Activated CD8-positive, alpha-beta memory T cell treated with anti-CD3 and anti-CD28 coated beads for 1 hour (primary cell): ENCODE results near the gene GJC2.
"Not testable (repeated sequence)": the region's sequence is repeated elsewhere in the genome, so short reads cannot be mapped to it uniquely, and the experiment has no call there.

Experiments used
- DNase-seq, 2 donors: peaks; one replicate each; pipeline ENCODE4 v3.0.0-alpha.2; 2020; ENCODE audit warnings: low read depth in 1 of 2; ENCODE audit errors: extremely low read depth in 1 of 2

The GJC2 gene

DNA sequence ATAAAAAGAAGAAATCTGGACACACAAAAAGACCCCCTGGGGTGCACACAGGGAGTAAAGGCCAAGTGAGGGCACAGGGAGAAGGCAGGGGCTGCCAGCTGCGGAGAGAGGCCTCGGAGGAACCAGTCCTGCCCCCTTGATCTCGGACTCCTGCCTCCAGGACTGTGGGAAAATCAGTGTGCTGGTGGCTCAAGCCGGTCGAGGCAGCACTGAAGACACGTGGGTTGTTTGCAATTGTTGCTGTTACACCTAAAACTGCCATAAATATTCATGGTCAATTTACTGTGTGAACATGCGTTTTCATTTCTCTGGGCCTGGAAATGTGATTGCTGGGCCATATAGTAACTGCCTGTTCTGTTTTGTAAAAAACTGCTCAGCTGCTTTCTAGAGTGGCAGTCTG is 34.4 kb downstream of the GJC2 start:
- no peak for DNase-seq

DNA sequence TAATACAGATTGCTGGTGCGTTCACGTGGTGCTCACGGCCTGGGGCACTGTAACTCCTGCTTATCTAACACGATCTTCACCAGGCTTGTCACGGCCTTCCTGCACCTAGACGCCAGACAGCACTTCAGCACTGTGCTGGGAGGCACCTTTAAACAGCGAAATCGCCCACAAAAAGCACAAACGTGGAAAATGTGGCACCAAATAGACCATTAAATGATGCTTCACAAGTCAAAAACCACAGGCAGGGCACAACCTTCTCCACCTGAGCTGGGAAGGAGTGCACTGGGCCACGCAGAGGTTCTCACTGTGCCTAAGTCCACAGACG is 35.9 kb downstream of the GJC2 start:
- no peak for DNase-seq

DNA sequence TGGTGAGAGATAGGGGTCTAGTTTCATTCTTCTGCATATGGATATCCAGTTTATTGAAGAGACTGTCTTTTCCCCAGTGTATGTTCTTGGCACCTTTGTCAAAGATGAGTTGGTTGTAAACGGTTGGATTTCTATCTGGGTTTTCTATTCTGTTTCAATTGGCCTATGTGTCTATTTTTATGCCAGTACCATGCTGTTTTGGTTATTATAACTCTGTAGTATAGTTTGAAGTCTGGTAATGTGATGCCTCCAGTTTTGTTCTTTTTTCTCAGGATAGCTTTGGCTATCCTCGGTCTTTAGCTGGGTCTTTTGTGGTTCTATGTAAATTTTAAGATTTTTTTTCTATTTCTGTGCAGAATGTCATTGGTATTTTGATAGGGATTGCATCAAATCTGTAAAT is 38.5 kb downstream of the GJC2 start:
- DNase-seq = not testable (repeated sequence)

DNA sequence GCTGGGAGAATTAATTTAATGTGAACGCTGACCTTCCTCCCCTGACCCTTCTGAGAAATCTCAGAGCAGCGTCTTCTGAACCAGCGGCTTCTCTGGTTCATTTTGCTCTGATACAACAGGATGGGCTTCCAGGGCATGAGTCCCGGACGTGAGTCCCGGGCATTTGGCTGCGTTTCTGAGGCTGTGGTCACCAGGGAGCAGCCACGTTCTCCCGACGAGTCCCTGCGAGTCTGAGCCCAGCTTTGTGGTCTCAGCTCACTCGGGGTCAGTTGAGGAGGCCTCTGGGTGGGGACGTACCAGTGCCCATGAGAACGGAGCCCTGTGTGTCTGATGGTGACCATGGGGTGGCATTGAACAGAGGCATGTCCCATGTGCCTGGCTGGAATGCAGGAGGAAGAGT is 40.5 kb downstream of the GJC2 start:
- no peak for DNase-seq

DNA sequence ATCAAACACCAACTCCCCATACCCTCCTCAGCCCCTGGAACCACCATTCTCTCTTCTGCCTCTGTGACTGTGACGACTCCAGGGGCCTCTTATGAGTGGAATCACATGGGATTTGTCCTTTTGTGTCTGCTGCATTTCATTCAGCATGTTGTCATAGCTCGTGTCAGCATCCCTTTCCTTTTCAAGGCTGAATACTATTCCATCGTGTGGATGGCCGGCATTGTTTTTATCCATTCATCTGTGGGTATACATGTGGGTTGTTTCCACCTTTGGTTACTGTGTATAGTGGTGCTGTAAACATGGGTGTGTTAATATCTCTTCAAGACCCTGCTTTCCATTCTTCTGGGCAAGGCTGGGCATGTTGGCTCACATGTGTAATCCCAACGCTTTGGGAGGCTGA is 41.0 kb downstream of the GJC2 start:
- DNase-seq = no peak

DNA sequence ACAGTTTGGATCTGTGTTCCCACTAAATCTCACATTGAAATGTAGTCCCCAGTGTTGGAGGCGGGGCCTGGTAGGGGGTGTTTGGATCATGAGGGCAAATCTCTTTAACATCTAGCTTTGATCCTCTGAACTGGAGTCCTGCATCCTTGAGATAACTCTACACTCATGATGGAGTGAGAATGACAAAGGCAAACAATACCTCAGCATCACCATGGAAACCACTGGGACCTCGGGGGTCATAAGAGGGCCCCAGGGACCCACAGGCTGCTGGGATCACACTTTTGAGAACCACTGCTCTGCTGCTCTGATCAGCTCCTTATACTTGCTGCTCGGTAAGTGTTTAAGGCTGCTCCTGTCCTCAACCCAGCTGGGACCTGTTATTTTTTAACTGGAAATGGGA is 44.7 kb downstream of the GJC2 start:
- no peak for DNase-seq

DNA sequence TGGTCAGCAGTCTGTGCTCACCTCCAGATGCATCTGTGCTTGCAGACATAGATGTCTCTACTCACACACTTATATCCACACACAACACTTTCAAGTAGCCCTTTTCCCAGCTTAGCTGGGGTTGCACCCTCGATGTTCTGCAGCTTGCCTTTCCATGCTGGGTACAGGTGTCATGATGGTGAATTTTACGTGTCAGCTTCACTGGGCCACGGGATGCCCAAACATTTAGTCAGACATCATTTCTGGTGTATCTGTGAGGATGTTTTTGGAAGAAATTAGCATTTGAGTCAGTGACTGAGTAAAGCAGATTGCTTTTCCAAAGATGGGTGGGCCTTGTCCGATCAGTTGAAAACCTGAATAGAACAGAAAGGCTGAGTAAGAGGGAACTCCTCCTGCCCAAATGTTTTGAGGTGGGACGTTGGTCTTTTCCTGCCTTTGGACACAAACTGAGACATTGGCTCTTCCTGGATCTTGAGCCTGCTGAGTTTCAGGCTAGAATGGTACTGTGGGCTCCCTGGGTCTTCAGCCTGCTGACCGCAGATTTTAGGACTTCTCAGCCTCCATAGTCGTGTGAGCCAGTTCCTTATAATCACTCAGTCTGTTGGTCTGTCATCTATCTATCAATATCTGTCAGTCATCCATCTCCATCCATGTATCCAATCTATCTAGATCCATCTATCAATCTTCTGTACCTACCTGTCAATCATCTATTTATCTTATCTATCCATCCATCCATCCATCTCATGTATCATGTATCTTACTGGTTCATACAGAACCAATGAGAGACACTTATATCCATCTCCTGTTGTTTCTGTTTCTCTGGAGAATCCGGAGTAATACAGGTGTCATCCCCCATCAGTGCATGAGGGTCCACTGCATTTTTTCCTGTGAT is 45.4 kb downstream of the GJC2 start:
- DNase-seq = no peak

DNA sequence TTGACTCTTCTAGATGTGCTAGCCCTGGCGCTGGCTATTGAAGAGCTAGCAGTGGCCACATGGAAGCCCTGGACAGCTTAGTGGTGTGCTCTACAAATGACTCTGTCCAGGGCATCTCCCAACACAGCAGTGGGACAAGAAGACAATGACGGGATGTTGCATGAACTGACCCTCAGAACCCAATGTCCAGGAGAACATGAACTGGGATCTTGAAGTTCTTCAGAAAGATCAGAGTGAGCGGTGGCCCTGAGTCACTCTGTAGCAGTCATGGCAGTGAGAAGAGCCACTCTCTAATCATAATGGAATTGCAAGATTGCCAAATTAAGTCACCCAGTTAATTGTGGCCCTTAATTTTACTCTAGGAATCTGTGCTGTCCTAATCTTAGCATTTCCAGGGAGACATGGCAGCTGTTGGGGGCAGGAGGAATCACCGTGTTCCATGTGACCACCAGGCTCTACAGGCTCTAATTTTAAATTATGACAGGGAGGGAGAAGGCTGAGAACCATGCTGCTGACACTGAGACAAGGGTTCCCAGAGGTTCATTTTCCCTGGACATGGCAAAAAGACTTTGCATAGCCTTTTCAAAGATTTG is 47.9 kb downstream of the GJC2 start:
- DNase-seq = no peak

DNA sequence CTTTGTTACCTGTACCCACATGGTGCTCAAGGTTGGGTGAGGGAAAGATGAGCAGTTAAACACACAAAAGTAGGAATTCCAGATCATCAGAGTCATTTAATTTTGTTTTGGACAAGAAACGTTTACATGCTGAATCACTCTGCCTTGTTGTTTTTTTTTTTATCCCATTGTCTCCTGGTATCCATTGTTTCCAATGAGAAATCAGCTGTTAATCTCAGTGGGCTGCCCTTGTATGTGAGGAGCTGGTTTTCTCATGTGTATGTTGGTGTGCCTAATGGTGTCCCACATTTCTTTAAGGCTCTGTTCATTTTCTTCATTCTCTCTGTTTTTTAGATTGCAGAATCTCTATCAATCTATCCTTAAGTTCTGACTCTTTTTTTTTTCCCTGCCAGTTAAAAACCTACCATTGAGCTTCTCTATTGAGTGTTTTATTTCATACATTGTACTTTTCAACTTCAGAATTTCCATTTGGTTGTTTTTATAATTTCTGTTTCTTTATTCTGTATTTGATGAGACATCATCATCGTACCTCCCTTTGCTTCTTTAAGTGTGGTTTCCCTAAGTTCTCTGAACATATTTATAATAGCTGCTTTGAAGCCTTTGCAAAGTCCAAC is 49.4 kb downstream of the GJC2 start:
- DNase-seq = no peak

DNA sequence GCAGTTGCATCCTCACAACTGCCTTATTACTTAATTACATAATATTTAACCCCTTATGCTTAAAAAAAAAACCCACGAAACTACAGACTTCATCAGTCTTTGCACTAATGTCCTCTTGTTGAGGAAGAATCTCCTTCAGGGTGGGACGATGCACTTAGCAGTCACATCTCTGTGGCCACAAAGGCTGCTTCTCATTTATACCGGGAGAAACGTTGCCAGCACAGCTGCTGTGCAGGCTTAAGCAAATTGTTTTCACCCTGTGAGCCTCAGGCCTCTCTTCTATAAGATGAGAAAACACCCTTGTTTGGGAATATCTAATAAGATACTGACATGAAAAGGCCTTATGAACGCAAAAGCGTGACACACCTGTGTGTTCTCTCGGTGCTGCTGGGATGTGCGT is 55.2 kb downstream of the GJC2 start:
- no peak for DNase-seq

DNA sequence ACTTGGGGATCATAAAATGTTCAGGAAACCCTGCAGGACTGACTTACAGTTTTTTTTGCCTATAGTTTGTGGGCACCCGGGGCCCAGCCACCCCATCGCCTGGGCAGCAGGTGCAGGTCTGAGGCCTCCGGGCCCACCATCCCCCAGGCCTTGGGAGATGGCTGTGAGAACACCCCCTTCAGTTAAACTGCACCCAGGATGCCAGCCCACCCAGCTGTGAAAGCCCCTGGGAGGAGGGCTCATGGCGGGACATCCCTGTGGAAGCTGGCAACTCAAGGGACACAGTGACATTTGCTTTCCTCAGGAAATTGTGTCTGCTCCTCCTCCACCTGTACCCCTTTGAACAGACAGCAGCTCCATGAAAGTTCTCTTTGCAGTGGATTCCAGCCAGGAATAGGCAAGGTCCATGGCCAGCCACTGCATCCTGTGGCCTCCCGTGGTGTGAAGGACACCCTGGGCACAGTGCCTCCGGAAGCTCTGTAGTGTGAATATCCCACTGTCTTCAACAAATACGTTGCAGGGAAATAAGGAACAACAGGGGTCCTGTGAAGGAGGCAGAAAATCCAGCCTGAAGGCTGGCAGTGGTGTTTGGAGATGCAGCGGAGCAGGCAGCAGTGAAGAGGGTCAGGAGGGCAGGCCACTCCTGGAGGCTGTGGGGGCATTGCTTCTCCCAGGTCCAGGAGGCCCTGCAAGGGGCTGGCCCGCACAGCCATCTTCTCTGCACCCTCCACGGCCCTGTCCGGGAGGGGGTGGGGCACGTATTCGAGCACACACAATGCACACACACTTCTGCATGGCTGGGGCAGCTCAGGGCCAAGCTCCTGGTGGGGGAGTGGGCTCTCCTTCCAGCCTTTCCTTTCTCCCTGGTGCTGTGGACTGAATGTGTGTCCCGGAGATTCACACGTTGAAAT is 56.1 kb downstream of the GJC2 start:
- no peak for DNase-seq

DNA sequence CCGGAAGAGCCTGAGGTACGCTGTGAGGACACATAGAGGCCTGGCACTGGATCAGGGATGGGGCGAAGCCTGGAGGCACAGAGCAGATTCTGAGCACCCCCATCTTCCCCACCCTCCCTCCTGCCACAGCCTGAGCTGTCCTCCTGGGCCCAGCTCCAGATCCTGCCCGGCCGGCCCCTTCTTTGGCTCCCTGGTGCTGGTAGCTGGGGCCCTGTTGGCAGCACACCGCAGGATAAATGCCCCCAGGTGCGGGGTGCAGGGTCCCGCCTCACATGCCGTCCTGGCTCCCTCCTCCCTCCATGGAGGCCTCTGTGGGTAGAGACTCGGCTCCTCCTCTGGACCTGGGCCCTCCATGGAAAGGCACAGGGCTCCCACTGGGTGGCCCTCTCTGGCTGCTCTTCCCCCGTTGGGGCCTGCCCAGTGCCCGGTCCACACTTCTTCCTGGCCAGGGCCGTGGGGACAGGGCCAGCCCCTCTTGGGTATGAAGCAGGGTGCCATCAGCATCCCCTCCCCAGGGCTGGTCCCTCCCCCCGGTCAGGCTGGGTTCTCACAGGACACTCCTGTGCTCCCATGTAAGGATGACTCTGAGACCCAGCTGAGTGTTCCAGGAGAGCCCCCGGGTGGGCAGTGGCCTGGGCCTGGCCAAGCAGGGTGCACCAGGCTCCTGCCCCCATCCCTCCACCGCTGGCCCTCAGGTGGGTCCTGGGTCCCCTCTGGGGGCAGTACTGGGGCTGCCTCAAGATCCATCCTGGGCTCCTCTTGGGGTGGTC is 57.0 kb downstream of the GJC2 start:
- DNase-seq = no peak

DNA sequence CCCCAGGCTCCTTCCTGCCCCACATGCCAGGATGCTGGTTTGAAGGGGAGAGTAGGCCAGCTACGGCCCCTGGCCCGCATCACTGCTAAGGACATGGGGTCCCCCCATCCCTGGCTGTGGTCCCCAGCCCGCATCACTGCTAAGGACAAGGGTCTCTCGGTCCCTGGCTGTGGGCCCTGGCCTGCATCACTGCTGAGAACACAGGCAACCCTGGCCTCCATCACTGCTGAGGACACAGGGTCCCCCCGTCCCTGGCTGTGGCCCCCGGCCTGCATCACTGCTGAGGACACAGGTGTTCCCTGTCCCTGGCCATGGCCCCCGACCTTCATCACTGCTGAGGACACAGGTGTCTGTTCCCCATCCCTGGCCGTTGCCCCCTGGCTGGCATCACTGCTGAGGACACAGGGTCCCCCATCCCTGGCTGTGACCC is 57.7 kb downstream of the GJC2 start:
- no peak for DNase-seq

DNA sequence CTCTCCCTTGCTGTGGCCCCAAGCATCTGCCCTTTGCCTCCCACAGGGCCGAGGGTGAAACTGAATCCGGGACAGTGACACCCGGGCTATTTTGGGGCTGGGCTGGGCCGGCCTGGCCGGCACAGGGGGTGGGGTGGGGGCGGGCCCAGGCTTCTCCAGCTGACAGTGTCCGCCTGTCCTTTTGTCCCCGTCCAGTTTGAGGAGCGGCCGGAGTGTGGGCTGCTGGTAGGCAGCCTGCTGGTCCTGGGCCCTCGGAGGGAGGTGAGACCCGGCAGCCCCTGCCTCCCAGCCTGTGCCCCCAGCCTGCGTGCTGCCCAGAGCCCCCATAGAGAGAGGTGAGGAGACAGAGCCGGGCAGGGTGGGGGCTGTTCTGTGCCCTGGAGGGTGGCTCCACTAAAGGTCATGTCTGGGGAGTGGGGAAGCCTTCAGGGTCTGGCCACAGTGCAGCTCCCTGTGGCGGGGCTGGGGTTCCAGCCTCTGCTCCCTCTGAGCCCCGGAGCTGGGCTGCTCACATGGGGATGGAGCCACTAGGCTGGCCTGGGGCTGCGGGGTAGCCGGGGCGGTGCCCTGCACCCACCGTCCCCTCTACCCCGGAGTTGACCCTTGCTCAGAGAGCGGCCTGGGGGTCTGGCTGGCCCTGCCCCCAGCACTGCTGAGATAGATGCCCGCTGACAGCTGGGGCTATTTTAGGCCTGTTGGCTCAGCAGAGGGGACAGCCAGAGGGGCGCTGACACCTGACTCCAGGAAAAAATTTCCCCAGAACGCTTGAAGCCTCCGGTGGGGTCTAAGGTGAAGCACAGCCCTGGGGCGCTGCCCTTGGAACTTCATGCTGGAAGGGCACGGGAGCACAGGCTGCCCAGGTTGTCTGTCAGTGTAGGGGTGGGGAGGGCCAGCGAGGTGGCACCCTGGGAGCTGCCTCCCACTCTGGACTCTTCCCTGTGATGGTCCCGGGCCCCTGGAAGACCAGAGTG is 58.4 kb downstream of the GJC2 start, which contains the start of gene OBSCN:
TSS of gene OBSCN (plus strand) at position 194 of the 971 bp plus-strand sequence. CDS start 3,740 bp downstream, outside the sequence.
- DNase-seq = no peak

DNA sequence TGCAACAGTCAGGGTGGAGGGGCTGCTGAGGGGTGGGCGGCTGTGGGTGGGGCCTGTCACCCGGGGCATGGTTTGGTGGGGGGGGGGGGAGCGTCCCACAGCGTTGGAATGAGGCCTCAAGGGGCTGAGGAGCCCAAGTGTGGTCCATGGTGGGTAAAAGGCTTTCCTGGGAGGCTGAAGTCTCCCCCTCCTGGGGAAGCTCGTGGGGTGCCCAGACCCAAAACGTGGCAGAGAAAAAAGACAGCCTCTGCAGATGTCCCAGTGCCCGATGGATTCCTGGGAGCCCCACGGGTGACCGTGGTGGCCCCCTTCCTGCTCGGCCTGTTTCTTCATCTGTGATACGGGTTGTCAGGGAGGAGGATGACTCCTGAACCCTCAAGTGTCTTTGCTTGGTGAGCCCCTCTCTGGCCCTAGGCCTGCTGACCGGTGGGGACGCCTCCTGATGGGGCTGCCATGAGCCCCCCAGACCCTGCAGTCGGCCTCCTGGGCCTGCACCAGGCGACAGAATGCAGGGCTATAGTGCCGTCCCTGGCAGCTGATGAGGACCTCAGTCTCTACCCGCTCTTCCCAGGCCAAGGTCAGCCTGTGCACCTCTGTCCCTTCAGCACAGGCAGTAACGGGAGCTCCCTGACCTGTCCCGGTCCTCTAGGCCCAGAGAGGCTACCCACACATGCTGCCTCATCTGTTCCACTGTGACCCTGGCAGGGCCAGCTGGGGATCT is 59.3 kb downstream of the GJC2 start:
- no peak for DNase-seq
